HG02884 (cell line): ENCODE data around the gene SPX.

Experiments
- ATAC-seq: cut with Tn5 transposase; IDR thresholded peaks from one replicate; pipeline ENCODE4 v1.9.1; 2021; ENCODE audit warnings: mild to moderate bottlenecking, moderate library complexity; ENCODE audit not compliant: unreplicated experiment

The SPX gene

DNA sequence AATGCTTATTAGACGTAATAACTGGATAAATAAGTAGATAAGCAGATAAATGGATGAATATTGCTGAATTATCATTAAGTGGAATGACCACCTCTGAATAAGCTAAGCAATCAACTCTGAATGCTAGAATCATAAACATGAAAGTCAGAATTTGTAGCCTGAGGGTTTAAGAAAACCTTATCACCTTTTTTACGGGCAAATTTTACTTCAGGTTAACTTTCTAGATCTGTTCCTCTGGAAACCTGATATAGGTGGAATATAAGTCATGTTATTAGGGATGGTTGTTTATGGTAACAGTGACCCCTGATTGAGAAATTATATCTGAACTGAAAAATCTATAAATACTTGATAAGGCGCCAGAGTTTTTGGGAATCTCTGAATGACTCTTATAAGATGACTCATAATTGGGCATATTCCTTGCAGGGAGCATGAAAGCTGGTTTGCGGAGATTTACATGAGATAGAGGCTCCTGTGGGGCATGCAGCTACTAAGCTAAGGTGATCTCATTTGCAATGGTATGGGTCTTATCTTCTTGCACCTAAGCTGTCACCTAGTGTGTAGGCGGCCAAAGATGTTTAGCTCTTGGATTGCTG is 12.1 kb downstream of the SPX start:
- ATAC-seq: no peak

DNA sequence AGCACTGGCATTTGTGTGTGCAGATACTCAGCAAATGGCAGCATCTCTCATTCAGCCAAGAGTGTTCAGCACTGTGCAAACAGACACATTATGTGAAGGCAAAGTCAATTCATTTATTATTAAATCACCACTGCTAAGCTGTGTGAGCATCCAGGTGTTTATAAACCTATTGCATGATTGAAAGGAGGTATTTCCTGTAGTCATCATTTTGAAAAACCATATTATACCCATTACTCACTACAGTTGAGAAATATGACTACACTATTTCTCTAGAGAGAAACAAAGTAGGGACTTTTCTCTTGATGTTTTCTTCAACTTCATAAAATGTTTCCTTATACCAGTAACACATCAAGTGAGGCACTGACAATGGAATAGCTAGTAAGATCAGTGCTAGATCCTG is 13.7 kb downstream of the SPX start:
- ATAC-seq: no peak

- ATAC-seq: no peak
Observed at GRCh38 chr12:21541773-21542172, 15.7 kb downstream of the SPX start.

- no peak for ATAC-seq
Observed at GRCh38 chr12:21542403-21542802, 16.3 kb downstream of the SPX start.

- no peak for ATAC-seq
Observed at GRCh38 chr12:21543151-21543550, 17.1 kb downstream of the SPX start.

DNA sequence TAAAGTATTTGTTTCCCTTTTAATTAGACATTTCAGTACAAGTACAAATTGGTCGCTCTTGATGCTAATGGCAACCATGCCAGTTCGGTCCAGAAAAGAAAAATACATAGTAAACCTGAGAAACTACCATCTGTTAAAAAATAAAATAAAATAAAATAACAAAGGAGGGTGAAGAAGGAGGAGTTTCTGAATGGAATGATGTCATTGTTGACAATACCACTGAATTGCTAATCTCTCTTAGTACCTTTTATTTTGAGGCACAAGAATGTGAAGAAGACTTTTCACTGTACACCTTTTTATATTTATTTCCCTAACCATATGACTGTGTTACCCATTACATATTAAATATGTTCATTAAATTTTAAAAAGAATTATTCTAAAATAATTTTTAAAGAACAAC is 19.5 kb downstream of the SPX start:
- no peak for ATAC-seq

DNA sequence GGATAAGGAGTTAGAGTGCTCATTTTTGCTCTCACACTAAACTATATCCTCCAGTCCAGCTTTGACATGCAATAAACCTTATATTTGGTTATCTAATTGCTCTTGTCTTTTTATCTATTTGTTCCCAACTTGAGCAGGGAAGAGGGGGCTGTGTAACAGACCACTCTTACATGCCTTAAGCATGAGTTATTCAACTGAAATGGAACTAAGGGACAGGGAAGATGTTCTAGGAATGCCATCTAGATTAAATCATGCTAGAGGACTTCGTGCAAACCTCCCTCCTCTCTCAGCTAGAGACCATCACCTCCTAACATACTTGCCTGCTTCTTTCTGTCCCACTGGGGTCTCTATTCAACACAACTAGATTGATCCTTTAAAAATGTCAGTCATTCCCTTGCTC is 20.6 kb downstream of the SPX start:
- no peak for ATAC-seq

GRCh38 chr12:21547437-21547836 is 21.3 kb downstream of the SPX start:
- no peak for ATAC-seq

DNA sequence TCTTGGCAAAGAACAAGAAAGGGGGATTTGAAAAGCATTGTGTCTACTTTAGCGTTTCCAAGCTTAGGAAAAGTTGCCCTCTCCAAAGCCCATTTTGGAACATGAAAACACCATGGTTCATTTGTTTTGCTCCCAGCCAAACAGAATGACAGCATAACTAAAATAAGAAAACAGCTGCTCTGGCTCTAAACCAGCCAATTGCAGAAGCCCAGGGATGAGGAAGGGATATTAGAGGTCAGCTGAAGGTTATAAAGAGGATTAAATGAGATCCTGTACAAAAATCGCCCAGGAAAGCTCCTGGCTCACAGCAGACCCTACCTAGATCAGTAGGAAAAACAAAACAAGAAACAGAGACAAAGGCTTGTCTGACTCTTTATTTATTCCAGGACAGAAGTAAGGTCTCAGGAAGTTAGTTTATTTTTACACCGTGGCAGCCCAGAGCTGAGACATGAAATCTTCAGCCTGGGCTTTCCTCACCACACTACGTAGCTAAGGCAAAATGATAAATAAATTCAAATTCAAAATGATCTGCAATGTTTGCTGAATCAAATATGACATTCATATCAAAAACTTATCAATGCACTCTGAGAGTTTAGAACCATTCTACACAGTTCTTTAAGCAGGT is 25.9 kb downstream of the SPX start:
- ATAC-seq: no peak

GRCh38 chr12:21552635-21553328 is 26.7 kb downstream of the SPX start:
- ATAC-seq: no peak

DNA sequence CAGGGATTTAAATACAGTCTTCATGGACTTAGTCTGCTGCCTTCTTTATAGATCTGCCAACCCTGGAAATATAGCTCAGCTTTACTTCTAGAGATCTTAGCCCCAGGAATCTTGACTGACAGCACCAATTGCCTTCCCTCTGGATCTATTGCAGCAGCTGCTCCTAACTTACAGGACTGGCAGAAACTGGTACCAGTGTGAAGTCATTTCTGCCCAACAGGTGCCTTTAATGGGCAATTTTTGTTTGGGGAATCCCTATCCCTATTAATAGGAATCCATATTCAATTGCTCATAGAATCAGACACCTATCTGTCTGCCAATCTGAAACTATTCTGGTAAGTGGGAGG is 27.2 kb downstream of the SPX start:
- ATAC-seq: no peak

DNA sequence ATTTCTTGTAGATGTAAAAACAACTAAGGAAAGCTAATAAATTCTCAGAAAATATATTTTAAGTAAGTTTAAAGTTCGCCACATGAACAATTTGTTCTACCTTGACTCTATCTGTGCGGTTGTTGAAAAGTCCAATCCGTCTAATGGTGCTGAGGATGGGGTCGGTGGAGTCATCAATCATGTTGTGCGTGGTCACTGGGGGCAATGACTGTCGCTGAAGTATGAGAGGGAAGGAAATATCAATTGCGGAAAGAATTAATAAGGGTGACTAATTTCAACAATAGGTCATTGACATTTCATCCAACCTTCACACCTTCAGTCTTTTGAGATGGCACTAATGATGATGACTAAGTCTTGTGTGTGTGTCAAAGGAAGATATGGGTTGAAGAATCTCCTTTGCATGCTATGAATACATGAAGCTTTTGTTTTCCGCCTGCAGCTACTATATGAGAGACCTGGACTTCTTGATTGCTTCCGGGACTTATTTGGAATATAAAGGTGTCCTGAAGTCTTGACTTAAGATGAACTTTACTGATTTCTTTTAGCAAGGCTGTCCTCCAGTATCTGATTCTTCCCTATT is 32.1 kb downstream of the SPX start:
- no peak for ATAC-seq

DNA sequence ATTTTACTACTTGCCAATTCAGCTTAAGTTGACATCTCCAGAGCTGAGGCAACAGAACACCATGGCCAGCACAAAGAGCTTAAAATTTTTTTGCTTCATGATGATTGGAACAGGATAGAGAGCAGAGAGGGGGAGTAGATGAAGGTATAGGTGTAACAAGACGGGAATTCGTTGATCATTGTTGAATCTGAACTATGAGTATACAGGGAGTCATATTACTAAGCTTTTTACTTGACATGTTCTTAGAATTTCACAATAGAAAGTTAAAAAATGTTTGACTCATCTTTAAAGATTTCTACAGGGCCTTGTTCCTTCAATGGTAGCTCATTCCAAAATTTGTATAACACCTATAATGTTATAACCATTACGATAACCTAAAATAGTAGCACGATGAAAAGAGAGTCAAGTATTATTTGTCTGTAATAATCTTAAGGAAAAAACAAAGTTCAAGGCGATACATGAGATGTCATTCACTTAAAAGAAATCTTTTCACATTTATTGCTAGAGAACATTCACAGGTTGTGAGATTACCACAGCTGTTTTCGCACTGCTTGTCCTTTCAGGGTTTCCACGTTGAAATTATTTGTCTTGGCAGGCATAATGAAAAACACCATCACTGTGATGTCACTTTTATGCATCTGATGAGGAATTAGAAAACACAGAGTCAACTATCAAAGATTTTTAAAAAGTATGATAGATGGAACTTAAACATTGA is 33.9 kb downstream of the SPX start:
- no peak for ATAC-seq

- ATAC-seq: no peak
Observed at GRCh38 chr12:21561158-21561557, 35.1 kb downstream of the SPX start.

DNA sequence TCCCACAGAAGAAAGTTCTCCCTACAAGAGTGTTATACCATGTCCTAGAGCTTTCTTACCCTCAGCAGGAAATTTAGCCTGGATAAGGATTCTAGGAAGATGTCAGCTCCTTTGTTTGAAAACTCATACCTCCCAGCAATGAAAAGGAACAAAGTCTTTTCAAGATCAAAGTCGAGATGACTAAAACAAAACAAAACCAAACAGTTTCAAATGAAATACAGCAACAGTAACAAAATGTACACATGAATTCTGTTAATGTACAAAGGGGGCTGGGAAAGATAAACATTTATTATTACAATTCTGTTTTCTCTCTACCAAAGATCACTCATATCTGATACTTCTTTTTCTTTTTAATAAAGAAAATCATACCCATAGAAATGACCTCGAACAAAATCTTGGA is 36.8 kb downstream of the SPX start:
- no peak for ATAC-seq

DNA sequence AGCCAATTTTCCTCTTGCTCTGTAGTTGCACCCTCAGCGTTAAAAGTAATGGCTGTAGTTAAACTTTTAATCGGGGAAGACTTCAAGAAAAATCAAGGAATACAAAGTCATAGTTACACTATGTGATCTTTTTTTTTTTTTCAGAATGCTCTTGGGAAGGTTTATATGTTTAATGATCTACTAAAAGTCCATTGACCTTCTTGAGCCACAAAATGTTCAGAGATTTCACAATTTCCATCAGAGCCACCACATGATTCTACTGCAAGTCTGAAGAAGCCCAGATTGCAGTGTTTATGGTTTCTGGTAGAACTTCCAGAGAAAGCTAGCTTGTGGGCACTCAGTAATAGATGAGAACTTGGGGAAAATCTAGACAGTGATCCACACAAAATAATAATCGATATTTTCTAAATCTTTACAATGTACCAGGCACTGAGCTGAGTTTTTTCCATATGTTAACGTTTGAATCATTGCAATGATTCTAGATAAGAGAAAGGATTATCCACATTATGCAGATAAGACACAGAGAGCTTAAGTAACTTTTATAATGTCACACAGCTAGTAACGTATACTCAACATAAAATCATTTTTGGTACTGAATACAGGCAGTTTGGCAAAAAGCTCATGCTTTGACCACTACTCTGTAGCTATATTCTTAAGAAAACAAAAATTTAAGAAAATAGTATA is 40.3 kb downstream of the SPX start:
- no peak for ATAC-seq

DNA sequence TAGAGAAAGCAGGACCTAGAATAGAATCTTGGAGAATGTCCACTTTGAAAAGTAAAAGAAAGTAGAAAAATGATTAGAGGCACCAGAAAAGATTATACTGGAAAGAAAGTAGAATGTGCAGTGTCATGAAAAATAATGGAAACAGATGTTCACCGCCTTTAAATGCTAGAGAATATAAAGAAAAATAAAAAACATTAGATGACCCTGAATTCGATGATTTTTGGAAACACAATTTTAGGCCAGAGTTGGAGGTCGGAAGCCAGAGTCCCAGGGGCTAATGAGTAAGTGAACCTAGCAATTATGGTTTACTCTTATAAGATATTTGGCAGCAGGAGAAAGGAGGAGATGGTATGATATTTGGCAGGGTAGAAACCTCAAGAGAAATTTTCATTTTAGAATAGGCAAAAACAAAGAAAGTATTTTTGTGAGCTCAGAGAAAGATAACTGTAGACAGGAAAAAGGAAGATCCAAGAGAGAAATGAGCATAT is 40.9 kb downstream of the SPX start:
- no peak for ATAC-seq

DNA sequence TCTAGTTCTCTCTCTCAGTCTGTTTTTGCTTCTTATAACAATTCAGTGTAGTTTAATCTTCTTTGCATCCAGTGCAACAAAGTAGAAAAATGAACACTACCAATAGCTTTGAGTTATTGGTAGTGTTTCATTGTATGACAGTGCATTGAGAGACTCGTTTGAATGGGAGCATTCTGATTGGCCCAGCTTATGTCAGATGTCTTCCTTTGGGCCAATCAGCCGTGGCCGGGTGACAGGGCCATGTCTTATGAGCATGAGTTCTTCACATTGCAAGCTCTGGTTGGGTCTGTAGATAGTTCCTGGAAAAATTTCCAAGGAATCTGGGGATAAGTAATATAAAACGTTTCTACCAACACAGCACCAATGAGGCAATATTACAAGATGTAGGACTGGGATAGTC is 42.0 kb downstream of the SPX start:
- no peak for ATAC-seq

GRCh38 chr12:21571046-21571445 is 45.0 kb downstream of the SPX start:
- no peak for ATAC-seq

GRCh38 chr12:21573733-21574358 is 47.8 kb downstream of the SPX start:
- no peak for ATAC-seq
